ENCODE data around the gene SOBP.

DNA sequence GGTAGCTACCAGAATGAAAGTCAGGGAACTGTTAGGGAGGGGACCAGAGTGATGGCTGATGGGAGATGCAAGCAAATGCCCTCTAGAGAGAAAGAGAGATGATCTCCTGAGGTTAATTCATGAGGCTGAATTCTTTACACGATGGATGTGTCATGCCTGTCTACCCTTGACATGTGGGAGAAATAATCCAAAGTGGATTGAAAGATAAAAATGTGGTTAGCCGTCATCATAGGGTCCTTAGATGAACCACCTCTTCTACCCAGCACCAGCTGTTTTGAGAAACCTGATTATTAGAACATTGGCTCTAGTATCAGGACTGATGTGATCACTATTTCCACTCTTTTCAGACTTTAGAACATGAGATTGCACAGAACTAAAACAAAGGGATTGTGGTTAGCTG is 53.6 kb downstream of the SOBP start:
- TF ChIP-seq GATA2 (IDR thresholded peaks at IDR 0.05; ENCODE audit: low read depth, low read length) (no peak), GATA3 (IDR thresholded peaks at IDR 0.05; ENCODE audit: low read depth, low read length) (no peak)

Data from SH-SY5Y (cell line).